ENCODE measurements around the gene FGF8.

The FGF8 gene

DNA sequence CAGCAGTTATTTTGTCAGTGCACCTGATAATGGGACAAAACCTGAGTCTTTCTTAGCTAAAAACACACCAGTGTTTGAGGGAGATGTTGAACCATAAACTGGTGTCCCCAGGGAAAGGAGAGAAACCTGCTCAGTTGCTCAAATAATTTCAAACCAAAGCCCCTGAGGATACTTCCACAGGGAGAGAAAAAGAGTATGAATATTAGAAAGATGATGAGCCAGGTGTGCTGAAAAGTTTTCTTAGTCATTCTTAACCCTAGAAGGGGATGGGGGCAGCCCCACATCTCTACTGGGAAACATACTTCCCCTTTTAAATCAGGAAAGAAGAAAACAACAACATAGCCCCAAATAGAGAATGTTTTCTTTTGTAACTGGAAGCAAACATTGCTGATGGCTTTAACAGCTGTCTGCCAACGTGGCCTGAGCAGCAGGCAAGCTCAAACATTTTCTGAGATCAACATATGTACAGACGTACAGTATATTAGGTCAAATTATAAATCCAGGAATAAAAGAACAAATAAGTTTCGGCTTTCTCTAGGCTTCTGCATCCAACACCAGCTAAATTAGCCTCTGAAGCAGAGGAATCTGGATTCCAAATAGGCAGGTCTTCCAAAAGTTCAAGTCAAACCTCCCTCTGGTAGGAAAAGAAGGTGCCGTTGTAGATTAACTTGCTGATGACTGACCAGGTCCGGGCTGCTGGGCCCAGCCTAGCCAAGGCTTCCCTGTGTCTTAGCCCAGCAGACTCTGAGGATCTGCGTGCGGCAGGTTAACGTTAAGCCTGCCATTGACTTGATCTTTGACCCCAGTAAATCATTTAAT is 50.4 kb downstream of the FGF8 start:
- DNase-seq = no peak

- no peak for DNase-seq
These were observed 51.5 kb downstream of the FGF8 start for GRCh38 chr10:101724446-101724845.

- no peak for DNase-seq
These were observed 52.7 kb downstream of the FGF8 start for GRCh38 chr10:101723176-101723575.

GRCh38 chr10:101721806-101722205 is 54.1 kb downstream of the FGF8 start:
- DNase-seq = no peak

DNA sequence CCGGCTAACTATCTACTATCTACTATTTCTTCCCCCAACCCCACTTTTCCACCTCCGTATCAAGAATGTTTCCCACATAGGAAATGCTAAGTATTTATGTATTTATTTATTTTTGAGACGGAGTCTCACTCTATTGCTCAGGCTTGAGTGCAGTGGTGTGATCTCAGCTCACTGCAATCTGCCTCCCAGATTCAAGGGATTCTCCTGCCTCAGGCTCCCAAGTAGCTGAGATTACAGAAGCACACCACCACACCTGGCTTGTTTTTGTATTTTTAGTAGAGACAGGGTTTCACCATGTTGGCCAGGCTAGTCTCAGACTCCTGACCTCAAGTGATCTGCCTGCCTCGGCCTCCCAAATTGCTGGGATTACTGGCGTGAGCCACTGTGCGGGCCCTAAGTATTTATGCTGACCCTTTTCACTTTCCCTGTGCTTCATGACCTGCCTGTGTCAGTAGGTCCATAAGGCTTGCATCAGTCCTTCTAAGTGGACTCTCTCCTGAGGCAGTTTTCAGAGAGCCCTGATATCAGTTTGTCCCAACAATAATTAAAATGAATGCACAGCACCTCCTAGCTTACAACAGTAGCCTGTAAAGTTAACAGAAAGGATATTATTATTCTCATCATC is 55.2 kb downstream of the FGF8 start:
- DNase-seq = no peak
